ENCODE results near the gene RFLNA.

- no peak for TF ChIP-seq CTCF (IDR thresholded peaks at IDR 0.05)
- no peak for TF ChIP-seq POLR2A (IDR thresholded peaks at IDR 0.05)
- TF ChIP-seq POLR2AphosphoS5 (IDR thresholded peaks at IDR 0.05): no peak
Measured at GRCh38 chr12:124277394-124278241, 17.3 kb upstream of the RFLNA start.

All from prostate gland (tissue), 2 donors.